ENCODE measurements around the gene AGPAT2.

DNA sequence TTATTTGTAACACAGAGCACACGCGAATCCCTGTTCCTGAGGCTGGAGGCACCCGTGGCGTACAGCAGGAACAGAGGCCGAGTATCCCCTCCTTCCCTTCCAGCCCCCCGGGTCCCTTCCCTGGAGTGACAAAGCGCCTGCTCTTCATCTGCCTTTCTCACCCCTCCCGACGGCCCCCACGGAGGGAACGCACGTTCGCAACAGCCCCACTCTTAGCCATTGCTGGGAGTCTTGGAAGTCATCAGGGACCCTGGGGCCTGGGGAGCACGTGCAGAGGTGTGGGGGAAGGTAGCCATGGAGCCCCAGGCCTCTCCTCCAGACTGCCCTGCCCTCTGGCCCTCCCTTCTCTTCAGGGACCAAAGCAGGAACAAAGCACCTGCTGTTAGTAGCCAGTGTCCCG lies 2.5 kb downstream of the AGPAT2 start:
- TF ChIP-seq, protein P1, sequence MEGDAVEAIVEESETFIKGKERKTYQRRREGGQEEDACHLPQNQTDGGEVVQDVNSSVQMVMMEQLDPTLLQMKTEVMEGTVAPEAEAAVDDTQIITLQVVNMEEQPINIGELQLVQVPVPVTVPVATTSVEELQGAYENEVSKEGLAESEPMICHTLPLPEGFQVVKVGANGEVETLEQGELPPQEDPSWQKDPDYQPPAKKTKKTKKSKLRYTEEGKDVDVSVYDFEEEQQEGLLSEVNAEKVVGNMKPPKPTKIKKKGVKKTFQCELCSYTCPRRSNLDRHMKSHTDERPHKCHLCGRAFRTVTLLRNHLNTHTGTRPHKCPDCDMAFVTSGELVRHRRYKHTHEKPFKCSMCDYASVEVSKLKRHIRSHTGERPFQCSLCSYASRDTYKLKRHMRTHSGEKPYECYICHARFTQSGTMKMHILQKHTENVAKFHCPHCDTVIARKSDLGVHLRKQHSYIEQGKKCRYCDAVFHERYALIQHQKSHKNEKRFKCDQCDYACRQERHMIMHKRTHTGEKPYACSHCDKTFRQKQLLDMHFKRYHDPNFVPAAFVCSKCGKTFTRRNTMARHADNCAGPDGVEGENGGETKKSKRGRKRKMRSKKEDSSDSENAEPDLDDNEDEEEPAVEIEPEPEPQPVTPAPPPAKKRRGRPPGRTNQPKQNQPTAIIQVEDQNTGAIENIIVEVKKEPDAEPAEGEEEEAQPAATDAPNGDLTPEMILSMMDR (conservative IDR thresholded peaks at IDR 0.05; ENCODE audit: low read depth, low read length): no peak
- no peak for TF ChIP-seq RFX5 (IDR thresholded peaks at IDR 0.05; ENCODE audit: low read depth, low read length)
- no peak for TF ChIP-seq FOS (IDR thresholded peaks at IDR 0.05; ENCODE audit: low read depth, low read length)
- no peak for TF ChIP-seq RAD21 (IDR thresholded peaks at IDR 0.05; ENCODE audit: low read length)
- no peak for TF ChIP-seq POLR2A (IDR thresholded peaks at IDR 0.05; ENCODE audit: low read depth, low read length)
- no peak for TF ChIP-seq MXI1 (IDR thresholded peaks at IDR 0.05; ENCODE audit: borderline replicate concordance, low read depth, low read length)
- no peak for TF ChIP-seq CEBPB (IDR thresholded peaks at IDR 0.05; ENCODE audit: low read depth, low read length)
- TF ChIP-seq CHD1 (IDR thresholded peaks at IDR 0.05; ENCODE audit: low read depth, low read length): no peak
- no peak for TF ChIP-seq ELK1 (IDR thresholded peaks at IDR 0.05; ENCODE audit: borderline replicate concordance, low read depth, low read length)
- no peak for TF ChIP-seq MAZ (IDR thresholded peaks at IDR 0.05; ENCODE audit: borderline replicate concordance, low read depth, low read length)
- TF ChIP-seq, protein P2, sequence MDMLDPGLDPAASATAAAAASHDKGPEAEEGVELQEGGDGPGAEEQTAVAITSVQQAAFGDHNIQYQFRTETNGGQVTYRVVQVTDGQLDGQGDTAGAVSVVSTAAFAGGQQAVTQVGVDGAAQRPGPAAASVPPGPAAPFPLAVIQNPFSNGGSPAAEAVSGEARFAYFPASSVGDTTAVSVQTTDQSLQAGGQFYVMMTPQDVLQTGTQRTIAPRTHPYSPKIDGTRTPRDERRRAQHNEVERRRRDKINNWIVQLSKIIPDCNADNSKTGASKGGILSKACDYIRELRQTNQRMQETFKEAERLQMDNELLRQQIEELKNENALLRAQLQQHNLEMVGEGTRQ (IDR thresholded peaks at IDR 0.05; ENCODE audit: low read depth, low read length): no peak

Data from IMR-90 (cell line).